Astrocyte (in vitro differentiated cells and primary cell): ENCODE results near the gene TMEM175. TPM values are rescaled to one million over a fixed set of nuclear protein-coding genes. Genes with fewer than 3 reads are reported as not detected.

Experiments
- DNase-seq: peaks from one replicate; pipeline ENCODE4 v3.0.0-alpha.2; 2010; ENCODE audit warnings: low read depth
- FAIRE-seq: peaks from 2 replicates; lab custom pipeline; 2011; peaks lifted over from hg19 to GRCh38; lab: Jason Lieb, UNC
- H2AFZ ChIP-seq: 2 replicates; pipeline ENCODE4 v1.6.0; 2012; ENCODE audit warnings: low read depth, low read length, inconsistent platforms
- H3K27ac ChIP-seq: 2 replicates; pipeline ENCODE4 v1.5.1; 2011; ENCODE audit warnings: low read depth, low read length, inconsistent platforms
- H3K27me3 ChIP-seq: 2 replicates; pipeline ENCODE4 v1.6.0; 2011; ENCODE audit warnings: low read length, inconsistent platforms; ENCODE audit not compliant: insufficient read depth
- H3K36me3 ChIP-seq: 2 replicates; pipeline ENCODE4 v1.5.1; 2011; ENCODE audit warnings: low read length, inconsistent platforms; ENCODE audit not compliant: insufficient read depth
- H3K4me1 ChIP-seq: 2 replicates; pipeline ENCODE4 v1.5.1; 2011; ENCODE audit warnings: low read length, inconsistent platforms; ENCODE audit not compliant: insufficient read depth
- H3K4me2 ChIP-seq: 2 replicates; pipeline ENCODE4 v1.6.0; 2012; ENCODE audit warnings: low read length, inconsistent platforms
- H3K4me3 ChIP-seq: 2 replicates; pipeline ENCODE4 v1.5.1; 2011; ENCODE audit warnings: low read depth, mild to moderate bottlenecking, low read length, inconsistent platforms; ENCODE audit not compliant: insufficient read depth
- H3K79me2 ChIP-seq: 2 replicates; pipeline ENCODE4 v1.6.0; 2012; ENCODE audit warnings: mild to moderate bottlenecking, low read length, inconsistent platforms; ENCODE audit not compliant: insufficient read depth
- H3K9ac ChIP-seq: 2 replicates; pipeline ENCODE4 v1.6.0; 2012; ENCODE audit warnings: mild to moderate bottlenecking, low read length, inconsistent platforms
- H3K9me3 ChIP-seq: 2 replicates; pipeline ENCODE4 v1.5.1; 2012; ENCODE audit warnings: low read depth, mild to moderate bottlenecking, low read length, inconsistent platforms; ENCODE audit not compliant: insufficient read depth
- H4K20me1 ChIP-seq: 2 replicates; pipeline ENCODE4 v1.6.0; 2012; ENCODE audit warnings: low read length, inconsistent platforms; ENCODE audit not compliant: insufficient read depth
- H3K27ac Mint-ChIP-seq: one replicate; pipeline ENCODE4 v1.8.0; 2021; ENCODE audit warnings: mild to moderate bottlenecking, mixed read lengths; ENCODE audit not compliant: unreplicated experiment
- H3K27me3 Mint-ChIP-seq: one replicate; pipeline ENCODE4 v1.8.0; 2021; ENCODE audit warnings: low read depth, mixed read lengths; ENCODE audit not compliant: unreplicated experiment
- H3K36me3 Mint-ChIP-seq: one replicate; pipeline ENCODE4 v1.8.0; 2021; ENCODE audit warnings: low read depth, mixed read lengths; ENCODE audit not compliant: unreplicated experiment
- H3K4me1 Mint-ChIP-seq: one replicate; pipeline ENCODE4 v1.8.0; 2021; ENCODE audit warnings: low read depth, mixed read lengths; ENCODE audit not compliant: unreplicated experiment
- H3K4me3 Mint-ChIP-seq: one replicate; pipeline ENCODE4 v1.8.0; 2021; ENCODE audit warnings: mild to moderate bottlenecking, moderate library complexity, mixed read lengths; ENCODE audit not compliant: unreplicated experiment
- H3K9me3 Mint-ChIP-seq: one replicate; pipeline ENCODE4 v1.8.0; 2021; ENCODE audit warnings: mild to moderate bottlenecking, mixed read lengths; ENCODE audit not compliant: unreplicated experiment
- CTCF ChIP-seq: IDR thresholded peaks from 2 replicates; pipeline ENCODE4 v1.5.1; 2011; ENCODE audit warnings: low read depth, mild to moderate bottlenecking, inconsistent platforms, low read length, moderate library complexity; ENCODE audit not compliant: insufficient read depth
- EZH2 ChIP-seq: IDR thresholded peaks from 2 replicates; pipeline ENCODE4 v1.6.1; 2012; ENCODE audit warnings: mild to moderate bottlenecking, low read length, inconsistent platforms; ENCODE audit not compliant: insufficient read depth
- total RNA-seq: library from RNA; stranded (reverse); gene quantifications from 2 replicates; pipeline ENCODE4 v1.2.1, GENCODE V29; 2021

Gene TMEM175
- total RNA-seq, 1 donor from 2014 or later, result 22.1 TPM

GRCh38 chr4:893995-894705 lies 38.1 kb upstream of the TMEM175 start:
- Mint-ChIP-seq H3K27ac (peak overlapping the region; percentile 41), H3K27me3 (no peaks in the 10 kb centered on the region), H3K4me1 (no peaks in the 10 kb centered on the region), H3K36me3 (peaks cover 4% of the 10 kb centered on the region), H3K9me3 (no peaks in the 10 kb centered on the region), H3K4me3 (no peak overlapping the region)
- Histone ChIP-seq H3K79me2 (peaks cover 8% of the 10 kb centered on the region), H3K36me3 (peaks cover 6% of the 10 kb centered on the region), H3K4me3 (no peak overlapping the region), H3K9ac (no peak overlapping the region), H2AFZ (no peak overlapping the region), H3K9me3 (no peaks in the 10 kb centered on the region), H4K20me1 (peaks cover 30% of the 10 kb centered on the region), H3K4me1 (no peaks in the 10 kb centered on the region), H3K4me2 (no peak overlapping the region), H3K27ac (no peak overlapping the region), H3K27me3 (no peaks in the 10 kb centered on the region)
- FAIRE-seq (no peak), DNase-seq (no peak)
- TF ChIP-seq CTCF (no peak), EZH2 (no peak)

- Histone ChIP-seq H3K27ac (no peak overlapping the region), H3K4me1 (no peaks in the 10 kb centered on the region), H3K4me2 (no peak overlapping the region), H3K36me3 (peaks cover 8% of the 10 kb centered on the region), H3K79me2 (peaks cover 17% of the 10 kb centered on the region), H3K9ac (no peak overlapping the region), H2AFZ (no peak overlapping the region), H4K20me1 (peaks cover 44% of the 10 kb centered on the region), H3K27me3 (no peaks in the 10 kb centered on the region), H3K4me3 (no peak overlapping the region), H3K9me3 (no peaks in the 10 kb centered on the region)
- Mint-ChIP-seq H3K27me3 (no peaks in the 10 kb centered on the region), H3K9me3 (no peaks in the 10 kb centered on the region), H3K4me3 (no peak overlapping the region), H3K36me3 (peaks cover 6% of the 10 kb centered on the region), H3K4me1 (no peaks in the 10 kb centered on the region), H3K27ac (no peak overlapping the region)
- no peak for DNase-seq
- no peak for FAIRE-seq
- no peak for TF ChIP-seq CTCF
- TF ChIP-seq EZH2, result no peak
Observed at GRCh38 chr4:895596-895995, 36.7 kb upstream of the TMEM175 start.

- peaks cover 50% of the 10 kb centered on the region for H4K20me1 ChIP-seq
- H3K36me3 Mint-ChIP-seq, result peaks cover 6% of the 10 kb centered on the region
- no peaks in the 10 kb centered on the region for H3K27me3 ChIP-seq
- no peak overlapping the region for H3K27ac ChIP-seq
- H2AFZ ChIP-seq, result no peak overlapping the region
- peaks cover 8% of the 10 kb centered on the region for H3K36me3 ChIP-seq
- no peaks in the 10 kb centered on the region for H3K4me1 Mint-ChIP-seq
- no peak overlapping the region for H3K4me3 ChIP-seq
- H3K79me2 ChIP-seq, result peaks cover 21% of the 10 kb centered on the region
- H3K9ac ChIP-seq, result no peak overlapping the region
- H3K4me2 ChIP-seq, result no peak overlapping the region
- FAIRE-seq (no peak), DNase-seq (no peak)
- no peak overlapping the region for H3K27ac Mint-ChIP-seq
- H3K27me3 Mint-ChIP-seq, result no peaks in the 10 kb centered on the region
- no peak for TF ChIP-seq CTCF
- no peak for TF ChIP-seq EZH2
- no peaks in the 10 kb centered on the region for H3K4me1 ChIP-seq
- H3K9me3 Mint-ChIP-seq, result no peaks in the 10 kb centered on the region
- no peak overlapping the region for H3K4me3 Mint-ChIP-seq
- no peaks in the 10 kb centered on the region for H3K9me3 ChIP-seq
Observed at GRCh38 chr4:896216-896615, 36.0 kb upstream of the TMEM175 start.
